DOHH2 (cell line): Measurements from ENCODE around the gene CPXM2.

ENCODE experiments used
- H3F3A ChIP-seq: fragments of 200-600 bp; sonication (generic), shearing (Covaris generic); 2 replicates; pipeline ENCODE4 v1.6.0; 2016; ENCODE audit warnings: antibody characterized with exemption, mild to moderate bottlenecking; ENCODE audit not compliant: control insufficient read depth, insufficient read depth
- H3K27ac ChIP-seq: fragments of 200-600 bp; sonication (generic); 2 replicates; pipeline ENCODE4 v1.5.1; 2014; ENCODE audit warnings: low read depth, mild to moderate bottlenecking, low read length, moderate library complexity
- H3K27me3 ChIP-seq: fragments of 200-600 bp; sonication (generic); 2 replicates; pipeline ENCODE4 v1.6.1; 2014; ENCODE audit warnings: mild to moderate bottlenecking, low read length, mixed read lengths; ENCODE audit not compliant: control insufficient read depth
- H3K36me3 ChIP-seq: fragments of 200-600 bp; sonication (generic); 2 replicates; pipeline ENCODE4 v1.6.1; 2014; ENCODE audit warnings: mild to moderate bottlenecking, low read length, moderate library complexity, mixed read lengths; ENCODE audit not compliant: control insufficient read depth
- H3K4me1 ChIP-seq: fragments of 200-600 bp; sonication (generic); 2 replicates; pipeline ENCODE4 v1.6.1; 2014; ENCODE audit warnings: mild to moderate bottlenecking, low read length, mixed read lengths; ENCODE audit not compliant: control insufficient read depth
- H3K4me2 ChIP-seq: fragments of 200-600 bp; sonication (generic); 2 replicates; pipeline ENCODE4 v1.6.0; 2014; ENCODE audit warnings: mild to moderate bottlenecking, low read length, moderate library complexity
- H3K4me3 ChIP-seq: fragments of 200-600 bp; sonication (generic); 2 replicates; pipeline ENCODE4 v1.5.1; 2014; ENCODE audit warnings: mild to moderate bottlenecking, low read length, mixed read lengths
- H3K79me2 ChIP-seq: fragments of 200-600 bp; sonication (generic); 2 replicates; pipeline ENCODE4 v1.6.1; 2014; ENCODE audit warnings: mild to moderate bottlenecking, low read length, mixed read lengths; ENCODE audit not compliant: control insufficient read depth
- H3K9me2 ChIP-seq: fragments of 200-600 bp; sonication (generic); replicated peaks from 2 replicates; pipeline ENCODE4 v1.6.1; 2014; ENCODE audit warnings: mild to moderate bottlenecking, low read length, mixed read lengths; ENCODE audit not compliant: control insufficient read depth
- H3K9me3 ChIP-seq: fragments of 200-600 bp; sonication (generic); 2 replicates; pipeline ENCODE4 v1.6.1; 2014; ENCODE audit warnings: antibody characterized with exemption, low read length, mixed read lengths; ENCODE audit not compliant: control insufficient read depth, insufficient read depth
- H4K20me1 ChIP-seq: fragments of 200-600 bp; sonication (generic); 2 replicates; pipeline ENCODE4 v1.6.0; 2014; ENCODE audit warnings: low read depth, mild to moderate bottlenecking, antibody characterized with exemption, low read length, moderate library complexity; ENCODE audit not compliant: control insufficient read depth, insufficient read depth
- CTCF ChIP-seq: fragments of 200-600 bp; sonication (generic); IDR thresholded peaks from one replicate; pipeline ENCODE4 v1.5.1; 2014; ENCODE audit warnings: antibody characterized with exemption, mild to moderate bottlenecking, low read depth, low read length; ENCODE audit not compliant: poor library complexity, severe bottlenecking
- EZH2phosphoT487 ChIP-seq: fragments of 200-600 bp; sonication (generic); IDR thresholded peaks from 2 replicates; pipeline ENCODE4 v1.6.1; 2017; ENCODE audit warnings: borderline replicate concordance, mild to moderate bottlenecking, antibody characterized with exemption, low read length, moderate library complexity, mixed read lengths

The CPXM2 gene

GRCh38 chr10:123888751-123889150, 2.9 kb downstream of the CPXM2 start:
- Histone ChIP-seq H3K27me3 (no peaks in the 10 kb centered on the region; the same call in 1 of the 2 replicates), H3F3A (no peaks in the 10 kb centered on the region), H4K20me1 (no peaks in the 10 kb centered on the region), H3K27ac (no peak overlapping the region), H3K9me3 (no peaks in the 10 kb centered on the region), H3K79me2 (no peaks in the 10 kb centered on the region), H3K4me3 (no peak overlapping the region), H3K36me3 (no peaks in the 10 kb centered on the region), H3K9me2 (no peaks in the 10 kb centered on the region), H3K4me1 (peaks cover 4% of the 10 kb centered on the region; the same call in 1 of the 2 replicates), H3K4me2 (no peak overlapping the region)
- TF ChIP-seq CTCF (no peak), EZH2phosphoT487 (no peak)

GRCh38 chr10:123888256-123888655, 3.4 kb downstream of the CPXM2 start:
- Histone ChIP-seq H3K27me3 (no peaks in the 10 kb centered on the region; the same call in 1 of the 2 replicates), H3K4me2 (no peak overlapping the region), H3K4me3 (no peak overlapping the region), H4K20me1 (no peaks in the 10 kb centered on the region), H3K9me2 (no peaks in the 10 kb centered on the region), H3K9me3 (no peaks in the 10 kb centered on the region), H3F3A (no peaks in the 10 kb centered on the region), H3K4me1 (peaks cover 4% of the 10 kb centered on the region; the same call in 1 of the 2 replicates), H3K79me2 (no peaks in the 10 kb centered on the region), H3K36me3 (no peaks in the 10 kb centered on the region), H3K27ac (no peak overlapping the region)
- TF ChIP-seq EZH2phosphoT487 = no peak
- no peak for TF ChIP-seq CTCF

- no peaks in the 10 kb centered on the region for H3K9me2 ChIP-seq
- no peaks in the 10 kb centered on the region for H3K9me3 ChIP-seq
- no peaks in the 10 kb centered on the region for H3F3A ChIP-seq
- peaks cover 4% of the 10 kb centered on the region; the same call in 1 of the 2 replicates for H3K4me1 ChIP-seq
- H3K27ac ChIP-seq = no peak overlapping the region
- H4K20me1 ChIP-seq = no peaks in the 10 kb centered on the region
- no peaks in the 10 kb centered on the region for H3K79me2 ChIP-seq
- no peak for TF ChIP-seq CTCF
- no peaks in the 10 kb centered on the region for H3K36me3 ChIP-seq
- no peak overlapping the region for H3K4me2 ChIP-seq
- H3K4me3 ChIP-seq = no peak overlapping the region
- no peaks in the 10 kb centered on the region; the same call in 1 of the 2 replicates for H3K27me3 ChIP-seq
Measured at GRCh38 chr10:123886292-123886691, 5.3 kb downstream of the CPXM2 start.
